GM12878 (cell line): Measurements from ENCODE around the gene STARD3.

ENCODE experiments used
- BRCA1 ChIP-seq: IDR thresholded peaks from 2 replicates; pipeline ENCODE4 v1.6.1; 2011; ENCODE audit warnings: low read depth, low read length, improper control_type of control experiment
- CTCF ChIP-seq, 3 experiments: IDR thresholded peaks in 2 of 3; conservative IDR thresholded peaks in 1 of 3; 2 replicates each; pipeline ENCODE4 v1.5.1; 2011; ENCODE audit warnings: low read depth in 3 of 3, low read length in 3 of 3, mild to moderate bottlenecking in 3 of 3, control low read depth in 2 of 3, moderate library complexity in 2 of 3, inconsistent platforms in 1 of 3, mixed read lengths in 1 of 3; ENCODE audit not compliant: control insufficient read depth in 2 of 3, insufficient read depth in 1 of 3; ENCODE audit errors: extremely low read depth in 1 of 3
- POLR2AphosphoS5 ChIP-seq: IDR thresholded peaks from 2 replicates; pipeline ENCODE4 v1.6.1; 2011; ENCODE audit warnings: mild to moderate bottlenecking, low read length, inconsistent platforms
- PRDM15 ChIP-seq: fragments of 450-650 bp; formaldehyde crosslinking; IDR thresholded peaks from 2 replicates; pipeline ENCODE4 v1.4.0; 2020; ENCODE audit warnings: mild to moderate bottlenecking, moderate library complexity
- YY1 ChIP-seq: IDR thresholded peaks from 2 replicates; pipeline ENCODE4 v1.6.1; 2011; ENCODE audit warnings: low read depth, mild to moderate bottlenecking, low read length
- ZNF274 ChIP-seq: IDR thresholded peaks from one replicate; pipeline ENCODE4 v1.8.0; 2011; ENCODE audit not compliant: insufficient read length, insufficient read depth

GRCh38 chr17:39626171-39627046 is 10.5 kb upstream of the STARD3 start, which contains the start of gene PPP1R1B:
- no peak for TF ChIP-seq PRDM15 (CRISPR knock-in tag)
- TF ChIP-seq YY1 = no peak
- TF ChIP-seq BRCA1 = no peak
- no peak for TF ChIP-seq POLR2AphosphoS5
- TF ChIP-seq ZNF274 = no peak
- TF ChIP-seq CTCF (IDR thresholded peaks at IDR 0.05 in 2 of 3, conservative IDR thresholded peaks at IDR 0.05 in 1 of 3; ENCODE audit: control insufficient read depth in 2 of 3, extremely low read depth in 1 of 3, insufficient read depth in 1 of 3, low read depth in 3 of 3, low read length in 3 of 3) = no peak
